ENCODE measurements around the gene CRYBG1.

- TF ChIP-seq CTCF (conservative IDR thresholded peaks at IDR 0.05 in 1 of 2, IDR thresholded peaks at IDR 0.05 in 1 of 2; ENCODE audit: extremely low read depth in 1 of 2, insufficient read depth in 1 of 2, low read depth in 1 of 2, low read length in 2 of 2) (no peak), EZH2 (IDR thresholded peaks at IDR 0.05; ENCODE audit: borderline replicate concordance, low read length) (no peak)
These were observed 175.8 kb downstream of the CRYBG1 start for GRCh38 chr6:106536357-106536756.

Data from mammary epithelial cell (primary cell).